HepG2 (cell line): ENCODE measurements around the gene SOST.

ENCODE experiments used
- CREB3 ChIP-seq: sonication (generic); formaldehyde crosslinking; IDR thresholded peaks from 2 replicates; pipeline ENCODE4 v1.5.0; 2020; ENCODE audit warnings: missing genetic modification reagents
- CTCF ChIP-seq: sonication (generic); formaldehyde crosslinking; IDR thresholded peaks from 2 replicates; pipeline ENCODE4 v1.5.0; 2020; ENCODE audit warnings: mild to moderate bottlenecking, missing genetic modification reagents, moderate library complexity
- HDAC1 ChIP-seq: sonication (generic); formaldehyde crosslinking; IDR thresholded peaks from 2 replicates; pipeline ENCODE4 v1.5.1; 2020; ENCODE audit warnings: mild to moderate bottlenecking, missing genetic modification reagents
- HDAC6 ChIP-seq: fragments of 200-600 bp; sonication (generic); IDR thresholded peaks from 2 replicates; pipeline ENCODE4 v1.7.0; 2017; ENCODE audit warnings: mild to moderate bottlenecking, antibody characterized with exemption, low read length, low read depth
- MAFF ChIP-seq: IDR thresholded peaks from 2 replicates; pipeline ENCODE4 v1.6.1; 2011; ENCODE audit warnings: low read depth, low read length, improper control_type of control experiment
- POGZ ChIP-seq: sonication (generic); formaldehyde crosslinking; IDR thresholded peaks from 2 replicates; pipeline ENCODE4 v1.4.0; 2020; ENCODE audit warnings: mild to moderate bottlenecking, missing genetic modification reagents
- RBM22 ChIP-seq: fragments of 200-400 bp; formaldehyde crosslinking; optimal IDR thresholded peaks from 2 replicates; pipeline ENCODE3; 2017; ENCODE audit warnings: mild to moderate bottlenecking, low read length, moderate library complexity
- SMAD3 ChIP-seq: sonication (generic); formaldehyde crosslinking; IDR thresholded peaks from 2 replicates; pipeline ENCODE4 v1.4.0; 2020; ENCODE audit warnings: missing genetic modification reagents
- YEATS2 ChIP-seq: sonication (generic); formaldehyde crosslinking; IDR thresholded peaks from 2 replicates; pipeline ENCODE4 v1.4.0; 2020; ENCODE audit warnings: missing genetic modification reagents, borderline replicate concordance
- ZBTB7A ChIP-seq: sonication (generic); formaldehyde crosslinking; IDR thresholded peaks from 2 replicates; pipeline ENCODE4 v1.8.0; 2022; ENCODE audit warnings: mild to moderate bottlenecking, missing genetic modification reagents
- ZNF34 ChIP-seq: sonication (generic); formaldehyde crosslinking; IDR thresholded peaks from 2 replicates; pipeline ENCODE4 v1.4.0; 2020; ENCODE audit warnings: mild to moderate bottlenecking, missing genetic modification reagents, borderline replicate concordance
- TF ChIP-seq, protein P1 (sequence below): sonication (generic); formaldehyde crosslinking; IDR thresholded peaks from 2 replicates; pipeline ENCODE4 v1.4.0; 2020; ENCODE audit warnings: mild to moderate bottlenecking, low read depth, missing genetic modification reagents

DNA sequence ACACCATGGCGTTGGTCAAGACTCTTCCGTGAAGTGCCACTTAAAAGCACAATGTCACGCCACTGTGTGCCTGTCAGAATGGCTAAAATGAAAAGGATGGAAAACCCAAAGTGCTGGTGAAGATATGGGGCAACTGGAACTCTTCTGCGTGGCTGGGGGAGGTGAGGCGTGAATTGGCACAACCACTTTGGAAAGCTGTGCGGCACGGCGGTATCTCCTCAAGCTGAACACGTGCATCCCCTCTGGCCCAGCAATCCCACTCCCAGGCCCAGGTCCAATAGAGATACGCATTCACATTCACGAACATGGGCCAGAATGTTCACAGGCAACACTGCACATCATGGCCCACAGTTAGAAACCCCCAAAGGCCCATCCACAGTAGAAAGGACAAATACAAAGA is 11.3 kb upstream of the SOST start:
- no peak for TF ChIP-seq POGZ (CRISPR knock-in tag)
- no peak for TF ChIP-seq CTCF (CRISPR knock-in tag)
- TF ChIP-seq HDAC1 (CRISPR knock-in tag), result no peak
- no peak for TF ChIP-seq RBM22
- no peak for TF ChIP-seq CREB3
- TF ChIP-seq ZBTB7A (CRISPR knock-in tag), result no peak
- TF ChIP-seq HDAC6, result no peak
- TF ChIP-seq SMAD3 (CRISPR knock-in tag), result no peak
- TF ChIP-seq ZNF34, result no peak
- TF ChIP-seq YEATS2 (CRISPR knock-in tag), result no peak
- TF ChIP-seq MAFF, result no peak
- TF ChIP-seq, protein P1, sequence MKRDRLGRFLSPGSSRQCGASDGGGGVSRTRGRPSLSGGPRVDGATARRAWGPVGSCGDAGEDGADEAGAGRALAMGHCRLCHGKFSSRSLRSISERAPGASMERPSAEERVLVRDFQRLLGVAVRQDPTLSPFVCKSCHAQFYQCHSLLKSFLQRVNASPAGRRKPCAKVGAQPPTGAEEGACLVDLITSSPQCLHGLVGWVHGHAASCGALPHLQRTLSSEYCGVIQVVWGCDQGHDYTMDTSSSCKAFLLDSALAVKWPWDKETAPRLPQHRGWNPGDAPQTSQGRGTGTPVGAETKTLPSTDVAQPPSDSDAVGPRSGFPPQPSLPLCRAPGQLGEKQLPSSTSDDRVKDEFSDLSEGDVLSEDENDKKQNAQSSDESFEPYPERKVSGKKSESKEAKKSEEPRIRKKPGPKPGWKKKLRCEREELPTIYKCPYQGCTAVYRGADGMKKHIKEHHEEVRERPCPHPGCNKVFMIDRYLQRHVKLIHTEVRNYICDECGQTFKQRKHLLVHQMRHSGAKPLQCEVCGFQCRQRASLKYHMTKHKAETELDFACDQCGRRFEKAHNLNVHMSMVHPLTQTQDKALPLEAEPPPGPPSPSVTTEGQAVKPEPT, result no peak
